A673 (cell line): ENCODE results near the gene ACLY.

Experiments used
- EZH2 ChIP-seq: fragments of 200-600 bp; sonication (generic); IDR thresholded peaks from 2 replicates; pipeline ENCODE4 v1.6.1; 2017; ENCODE audit warnings: borderline replicate concordance, low read depth, mild to moderate bottlenecking, mixed read lengths, antibody characterized with exemption, low read length; ENCODE audit not compliant: poor library complexity, severe bottlenecking
- TF ChIP-seq, protein P1 (sequence below): fragments of 300-800, 200-600 bp; sonication (generic); conservative IDR thresholded peaks from 2 replicates; pipeline ENCODE4 v1.5.1; 2017; ENCODE audit warnings: low read depth, mild to moderate bottlenecking, antibody characterized with exemption, low read length, moderate library complexity, mixed read lengths

GRCh38 chr17:41918314-41919164, at the start of gene ACLY:
- TF ChIP-seq, protein P1, sequence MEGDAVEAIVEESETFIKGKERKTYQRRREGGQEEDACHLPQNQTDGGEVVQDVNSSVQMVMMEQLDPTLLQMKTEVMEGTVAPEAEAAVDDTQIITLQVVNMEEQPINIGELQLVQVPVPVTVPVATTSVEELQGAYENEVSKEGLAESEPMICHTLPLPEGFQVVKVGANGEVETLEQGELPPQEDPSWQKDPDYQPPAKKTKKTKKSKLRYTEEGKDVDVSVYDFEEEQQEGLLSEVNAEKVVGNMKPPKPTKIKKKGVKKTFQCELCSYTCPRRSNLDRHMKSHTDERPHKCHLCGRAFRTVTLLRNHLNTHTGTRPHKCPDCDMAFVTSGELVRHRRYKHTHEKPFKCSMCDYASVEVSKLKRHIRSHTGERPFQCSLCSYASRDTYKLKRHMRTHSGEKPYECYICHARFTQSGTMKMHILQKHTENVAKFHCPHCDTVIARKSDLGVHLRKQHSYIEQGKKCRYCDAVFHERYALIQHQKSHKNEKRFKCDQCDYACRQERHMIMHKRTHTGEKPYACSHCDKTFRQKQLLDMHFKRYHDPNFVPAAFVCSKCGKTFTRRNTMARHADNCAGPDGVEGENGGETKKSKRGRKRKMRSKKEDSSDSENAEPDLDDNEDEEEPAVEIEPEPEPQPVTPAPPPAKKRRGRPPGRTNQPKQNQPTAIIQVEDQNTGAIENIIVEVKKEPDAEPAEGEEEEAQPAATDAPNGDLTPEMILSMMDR: no peak
- no peak for TF ChIP-seq EZH2
